Activated CD4-positive, alpha-beta T cell treated with anti-CD3 and anti-CD28 coated beads, Interleukin-2, amount 50 U/mL, for 24 hours (primary cell): ENCODE data around the gene USF1.
"Not testable (repeated sequence)": the region's sequence is repeated elsewhere in the genome, so short reads cannot be mapped to it uniquely, and the experiment has no call there.

Experiments
- DNase-seq, 2 donors: peaks; one replicate each; pipeline ENCODE4 v3.0.0-alpha.2; 2020; ENCODE audit warnings: low read depth in 1 of 2, low spot score in 1 of 2

The USF1 gene

DNA sequence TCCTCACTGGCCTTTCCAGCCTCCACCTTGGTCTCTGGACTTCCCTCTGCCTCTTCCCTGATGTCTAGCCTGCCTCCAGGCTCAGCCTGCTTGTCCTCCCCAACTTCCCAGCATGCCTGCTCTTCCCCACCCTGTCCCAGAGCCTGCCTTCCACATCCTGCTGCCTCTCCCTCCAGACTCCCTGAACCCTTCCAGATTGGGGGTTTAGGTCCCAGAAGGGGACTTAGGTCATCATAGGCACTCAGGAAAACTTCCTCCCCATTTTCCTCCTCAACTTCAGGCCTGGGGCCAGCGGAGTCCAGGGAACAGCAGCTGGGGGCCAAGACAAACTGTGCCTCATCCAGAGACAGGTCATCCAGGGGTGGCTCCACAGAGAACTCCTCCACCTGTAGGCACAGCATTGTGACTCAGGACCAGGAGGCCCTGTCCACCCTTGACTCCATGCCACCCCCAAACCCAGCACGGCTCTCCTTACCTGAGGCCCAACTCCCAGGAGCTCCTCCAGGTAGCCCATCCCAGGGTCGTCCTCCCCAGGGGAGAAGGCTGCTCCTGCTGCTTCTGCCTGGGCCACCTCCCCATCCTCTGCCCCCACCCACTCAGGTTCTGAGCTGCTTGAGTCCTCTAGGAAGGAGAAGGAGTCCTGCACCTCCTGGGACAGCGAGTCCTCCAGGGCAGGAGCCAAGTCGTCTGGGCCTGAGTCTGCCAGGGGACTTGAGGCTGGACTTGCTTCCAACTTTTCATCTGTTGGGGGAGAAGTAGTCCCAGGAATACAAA is 3.4 kb upstream of the USF1 start:
- DNase-seq, result no peak

- DNase-seq, result no peak
These were observed 2.0 kb upstream of the USF1 start for GRCh38 chr1:161047436-161048420.

DNA sequence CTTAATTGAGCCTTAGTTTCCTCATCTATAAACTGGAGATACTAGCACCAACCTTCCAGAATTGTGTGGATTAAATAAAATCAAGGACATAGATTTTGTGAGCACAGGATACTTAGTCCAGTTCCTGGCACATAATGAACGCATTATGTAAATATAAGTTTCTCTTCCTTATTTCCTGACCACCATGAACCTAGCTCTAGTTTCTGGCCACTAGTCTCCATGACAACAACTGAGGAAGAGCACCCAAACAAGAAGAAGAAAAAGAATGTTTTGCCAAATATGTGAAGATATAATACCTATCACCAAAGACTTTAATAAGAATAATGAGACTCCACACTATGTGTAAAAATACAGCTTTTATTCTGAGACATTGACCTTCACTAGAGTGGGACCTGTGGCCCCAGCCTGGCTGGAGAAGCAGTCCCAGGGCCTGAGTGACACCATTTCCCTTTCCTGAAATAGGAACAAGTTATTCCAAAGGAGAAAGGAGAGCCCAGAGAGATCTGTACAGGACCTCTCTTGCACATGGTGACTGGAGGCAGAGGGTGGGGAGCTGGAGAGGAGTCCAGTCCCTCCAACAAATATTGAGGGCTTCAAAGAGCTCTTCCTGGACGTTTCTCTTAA is 940 bp upstream of the USF1 start:
- no peak for DNase-seq

DNA sequence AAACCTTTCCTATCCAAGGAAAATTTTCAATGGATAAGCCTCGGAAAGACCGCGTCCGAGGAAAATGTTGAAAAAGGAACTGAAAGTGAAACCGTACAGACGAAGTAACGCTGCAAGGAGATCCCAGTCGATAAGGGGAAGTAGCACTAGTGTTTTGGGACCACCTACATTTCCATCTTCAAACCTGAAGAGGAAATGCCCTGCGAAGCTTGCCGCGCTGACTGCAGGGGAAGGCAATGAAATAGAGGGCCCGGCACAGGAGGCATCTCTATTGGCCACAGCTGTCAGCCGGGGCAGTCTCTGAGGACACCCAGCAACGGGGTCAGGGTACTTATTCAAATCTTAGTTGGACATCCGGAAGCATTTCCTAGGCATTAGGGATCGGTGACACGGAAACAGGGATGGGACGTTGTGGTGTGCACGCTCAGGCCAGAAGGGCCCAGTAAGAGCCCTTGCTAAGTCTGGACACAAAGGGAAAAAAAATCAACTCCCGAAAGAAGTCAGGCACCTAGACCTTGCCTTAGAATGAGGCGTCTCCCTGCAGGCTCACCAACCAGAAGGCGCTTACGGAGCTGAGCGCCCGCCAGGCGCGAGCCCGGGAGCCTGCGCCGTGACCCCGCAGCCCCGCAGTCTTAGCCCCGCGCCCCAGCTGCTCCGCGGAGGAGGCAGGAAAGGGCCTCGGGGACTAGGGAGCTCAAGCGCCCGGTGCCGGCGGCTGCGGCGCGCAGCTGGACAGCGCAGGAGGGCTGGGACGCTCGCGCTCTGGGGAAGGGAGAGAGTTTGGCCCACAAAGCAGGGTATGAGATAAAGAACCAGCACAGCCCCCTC is 655 bp downstream of the USF1 start:
- peak in 1 of 2 donors; percentile 43 for DNase-seq

DNA sequence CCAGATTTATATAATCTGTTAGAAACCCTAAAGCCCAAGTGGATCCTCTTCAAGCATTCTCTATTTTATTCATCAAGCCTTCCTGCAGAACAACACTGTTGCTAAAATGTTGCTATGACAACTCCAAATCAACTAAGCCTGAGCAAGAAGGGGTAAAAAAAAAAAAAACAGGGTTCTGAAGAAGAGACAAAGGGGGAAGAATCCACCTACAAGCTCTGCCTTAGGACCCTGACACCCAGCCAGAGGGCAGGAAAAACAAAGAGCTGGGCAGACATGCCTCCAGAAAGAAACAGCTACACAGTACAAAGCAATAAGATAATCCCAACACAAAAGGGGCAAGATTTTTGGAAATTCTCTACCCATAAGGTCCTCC is 1.3 kb downstream of the USF1 start:
- no peak for DNase-seq

DNA sequence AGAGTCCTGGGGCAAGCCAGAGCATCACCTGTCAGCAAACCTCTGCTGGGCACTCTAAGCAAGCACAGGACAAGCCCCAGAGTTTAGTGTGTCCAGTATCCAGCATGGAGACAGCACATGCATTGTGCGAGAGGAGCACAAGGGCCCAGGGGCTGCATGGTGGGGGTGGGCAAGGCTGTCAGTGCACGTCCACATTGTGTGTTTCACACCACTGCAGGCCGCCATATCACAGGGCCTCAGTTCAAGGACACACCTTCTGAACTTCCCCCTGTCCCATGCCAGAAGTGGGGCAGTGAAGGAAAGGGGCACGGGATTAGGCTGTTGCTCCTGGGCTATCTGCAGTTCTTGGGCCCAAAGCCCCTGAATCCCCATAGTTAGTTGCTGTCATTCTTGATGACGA is 6.2 kb downstream of the USF1 start:
- DNase-seq, result no peak

DNA sequence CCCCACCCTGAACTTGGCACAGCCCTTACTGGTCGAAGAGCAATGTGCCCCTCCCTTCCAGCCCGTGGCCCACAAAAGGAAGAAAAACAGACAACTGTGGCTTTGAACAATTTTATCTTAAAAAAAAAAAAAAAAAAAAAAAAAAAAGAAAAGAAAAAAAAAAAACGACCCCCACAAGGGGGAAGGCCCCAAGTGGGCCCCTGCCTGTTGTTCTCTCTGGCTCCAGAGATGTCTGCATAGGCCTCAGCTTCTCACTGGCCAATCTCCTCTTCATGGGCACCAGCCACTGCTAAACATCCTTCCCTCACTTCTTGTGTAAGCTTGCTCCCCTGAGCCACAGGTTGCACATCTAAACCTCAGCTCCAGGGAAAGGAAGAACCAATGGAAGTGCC is 6.6 kb downstream of the USF1 start:
- DNase-seq, result no peak

GRCh38 chr1:161038523-161039153 is 7.1 kb downstream of the USF1 start, which contains the start of gene TSTD1:
TSS of gene TSTD1 (minus strand) at chr1:161038964. CDS start at chr1:161038889, 75 bp downstream.
- DNase-seq, result peak; percentile 67 to 75

- no peak for DNase-seq
These were observed 7.9 kb downstream of the USF1 start for GRCh38 chr1:161037661-161038522.

DNA sequence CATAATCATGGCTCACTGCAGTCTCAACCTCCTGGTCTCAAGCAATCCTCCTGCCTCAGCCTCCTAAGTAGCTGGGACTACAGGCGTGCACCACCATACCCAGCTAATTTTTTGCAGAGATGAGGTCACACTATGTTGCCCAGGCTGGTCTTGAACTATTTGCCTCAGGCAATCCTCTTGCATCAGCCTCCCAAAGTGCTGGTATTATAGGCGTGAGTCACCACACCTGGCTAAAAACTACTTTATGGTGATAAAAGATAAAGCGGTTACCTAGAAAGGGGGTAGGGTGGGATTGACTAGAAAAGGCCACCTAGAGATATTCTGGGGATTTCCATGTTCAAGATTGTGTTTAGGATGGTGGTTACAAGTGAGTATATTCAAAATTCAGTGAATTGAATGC is 12.0 kb downstream of the USF1 start:
- DNase-seq, result no peak

DNA sequence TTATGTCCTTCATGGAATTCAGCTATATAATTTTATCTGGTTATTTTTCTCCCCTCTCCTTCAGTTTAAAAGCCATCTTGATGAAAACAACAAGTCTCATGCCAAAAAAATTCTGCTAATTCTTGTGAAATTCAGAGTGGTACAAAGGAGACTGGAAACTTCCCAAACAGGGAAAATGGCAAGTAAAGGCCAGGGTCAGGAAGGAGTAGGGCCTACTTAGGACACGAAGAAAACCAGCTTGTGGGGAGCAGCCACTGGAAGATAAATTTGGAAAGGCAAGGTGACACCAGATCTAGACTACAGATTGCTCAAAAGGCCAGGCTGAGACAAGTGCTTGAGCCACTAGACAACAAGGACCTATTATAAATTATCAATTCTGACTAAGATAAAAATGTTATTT is 13.4 kb downstream of the USF1 start:
- no peak for DNase-seq

DNA sequence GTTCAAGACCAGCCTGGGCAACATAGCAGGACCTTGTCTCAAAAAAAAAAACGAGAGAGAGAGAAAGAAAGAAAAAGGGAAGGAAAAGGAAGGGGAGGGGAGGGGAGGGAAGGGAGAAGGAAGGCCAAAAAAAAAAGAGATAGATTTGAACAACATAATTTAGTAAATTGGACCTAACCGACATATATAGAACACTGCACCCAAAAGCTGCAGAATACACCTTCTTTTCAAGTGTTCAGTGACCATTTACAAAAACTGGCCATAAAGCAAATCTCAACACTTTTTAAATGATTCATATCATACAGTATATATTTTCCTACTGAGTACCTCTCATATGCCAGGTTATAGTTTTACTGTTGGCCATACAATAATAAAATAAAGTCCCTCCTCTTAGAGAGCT is 13.9 kb downstream of the USF1 start:
- no peak for DNase-seq

DNA sequence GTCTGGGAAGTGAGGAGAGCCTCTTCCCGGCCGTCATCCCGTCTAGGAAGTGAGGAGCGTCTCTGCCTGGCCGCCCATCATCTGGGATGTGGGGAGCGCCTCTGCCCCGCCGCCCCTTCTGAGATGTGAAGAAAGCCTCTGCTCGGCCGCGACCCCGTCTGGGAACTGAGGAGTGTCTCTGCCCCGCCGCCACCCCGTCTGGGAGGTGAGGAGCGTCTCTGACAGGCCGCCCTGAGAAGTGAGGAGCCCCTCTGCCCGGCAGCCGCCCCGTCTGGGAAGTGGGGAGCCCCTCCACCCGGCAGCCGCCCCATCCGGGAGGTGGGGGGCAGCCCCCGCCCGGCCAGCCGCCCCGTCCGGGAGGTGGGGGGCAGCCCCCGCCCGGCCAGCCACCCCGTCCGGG is 16.3 kb downstream of the USF1 start:
- DNase-seq, result not testable (repeated sequence)

DNA sequence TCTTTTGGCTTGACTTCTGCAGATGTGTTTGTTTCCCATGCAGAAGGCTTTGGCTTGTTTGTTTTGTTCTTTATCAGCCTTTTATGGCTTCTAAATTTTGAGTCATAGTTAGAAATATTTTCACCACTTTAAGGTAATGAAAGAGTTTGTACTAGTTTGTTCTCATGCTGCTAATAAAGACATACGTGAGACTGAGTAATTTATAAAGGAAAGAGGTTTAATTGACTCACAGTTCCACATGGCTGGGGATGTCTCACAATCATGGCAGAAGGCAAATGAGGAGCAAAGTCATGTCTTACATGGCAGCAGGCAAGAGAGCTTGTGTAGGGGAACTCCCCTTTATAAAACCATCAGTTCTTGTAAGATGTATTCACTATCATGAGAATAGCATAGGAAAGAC is 18.8 kb downstream of the USF1 start:
- not testable (repeated sequence) for DNase-seq

DNA sequence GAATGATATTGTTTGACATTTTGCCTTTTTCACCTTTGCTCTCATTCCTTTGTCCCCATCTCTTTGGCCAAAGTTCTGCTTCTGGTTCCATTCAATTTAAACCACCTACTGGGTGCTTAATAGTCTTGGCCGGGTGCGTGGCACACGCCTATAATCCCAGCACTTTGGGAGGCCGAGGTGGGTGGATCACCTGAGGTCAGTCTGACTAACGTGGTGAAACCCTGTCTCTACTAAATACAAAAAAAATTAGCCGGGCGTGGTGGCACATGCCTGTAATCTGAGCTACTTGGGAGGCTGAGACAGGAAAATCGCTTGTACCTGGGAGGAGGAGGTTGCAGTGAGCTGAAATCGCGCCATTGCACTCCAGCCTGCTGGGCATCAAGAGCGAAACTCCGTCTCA is 23.3 kb downstream of the USF1 start:
- DNase-seq, result not testable (repeated sequence)

DNA sequence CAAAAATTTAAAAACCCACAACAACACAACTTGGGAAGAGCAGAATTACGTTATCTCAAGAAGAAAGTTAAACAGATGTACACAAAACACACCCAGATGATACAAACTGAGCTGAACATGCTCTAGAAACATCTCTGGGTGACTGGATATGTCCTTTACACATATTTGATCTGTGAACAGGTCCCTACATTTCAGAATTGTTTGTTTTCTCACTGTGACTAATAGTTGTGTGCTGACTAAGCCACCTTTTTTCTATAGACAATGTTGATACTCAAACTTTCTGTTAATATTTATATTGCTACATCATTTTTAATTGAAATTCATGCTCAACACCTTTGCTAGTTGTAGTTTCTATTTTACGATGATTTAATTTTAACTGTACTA is 23.8 kb downstream of the USF1 start:
- DNase-seq, result no peak

DNA sequence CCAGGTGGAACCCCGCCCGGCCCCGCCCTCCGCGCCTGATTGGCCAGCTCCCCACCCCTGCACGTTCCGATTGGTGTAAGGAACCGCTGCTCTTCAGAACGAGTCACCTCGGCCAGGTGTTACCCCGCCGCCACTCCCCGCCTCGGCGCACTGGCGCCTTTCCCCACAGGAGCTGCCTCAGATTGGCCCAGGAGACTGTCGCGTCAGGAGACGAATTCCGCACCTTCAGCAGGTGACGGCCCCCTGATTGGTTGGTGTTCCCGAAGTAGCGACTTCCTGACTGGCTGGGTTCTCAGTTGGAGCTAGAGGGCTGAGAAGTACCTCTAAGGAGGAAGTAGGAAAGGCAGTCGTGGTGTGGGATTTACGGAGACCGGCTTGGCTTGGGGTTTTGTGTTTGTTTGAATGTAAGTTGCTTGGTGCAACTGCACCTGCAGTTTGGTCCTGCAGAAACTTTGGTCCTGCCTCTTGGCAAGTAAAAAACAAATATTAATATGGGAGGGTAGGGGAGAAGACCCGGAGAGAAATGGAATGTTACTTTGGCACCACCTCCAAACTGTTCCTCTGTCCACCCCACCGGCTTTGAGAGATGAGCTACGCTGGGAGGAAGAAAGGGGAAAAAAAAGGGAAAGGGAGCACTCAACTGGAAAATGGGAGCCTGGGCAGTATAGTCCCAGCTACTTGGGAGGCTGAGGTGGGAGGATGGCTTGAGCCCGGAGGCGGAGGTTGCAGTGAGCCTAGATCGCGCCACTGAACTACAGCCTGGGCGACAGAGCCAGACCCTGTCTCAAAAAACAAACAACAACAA is 24.4 kb downstream of the USF1 start:
- DNase-seq, result peak; percentile 65 to 68

DNA sequence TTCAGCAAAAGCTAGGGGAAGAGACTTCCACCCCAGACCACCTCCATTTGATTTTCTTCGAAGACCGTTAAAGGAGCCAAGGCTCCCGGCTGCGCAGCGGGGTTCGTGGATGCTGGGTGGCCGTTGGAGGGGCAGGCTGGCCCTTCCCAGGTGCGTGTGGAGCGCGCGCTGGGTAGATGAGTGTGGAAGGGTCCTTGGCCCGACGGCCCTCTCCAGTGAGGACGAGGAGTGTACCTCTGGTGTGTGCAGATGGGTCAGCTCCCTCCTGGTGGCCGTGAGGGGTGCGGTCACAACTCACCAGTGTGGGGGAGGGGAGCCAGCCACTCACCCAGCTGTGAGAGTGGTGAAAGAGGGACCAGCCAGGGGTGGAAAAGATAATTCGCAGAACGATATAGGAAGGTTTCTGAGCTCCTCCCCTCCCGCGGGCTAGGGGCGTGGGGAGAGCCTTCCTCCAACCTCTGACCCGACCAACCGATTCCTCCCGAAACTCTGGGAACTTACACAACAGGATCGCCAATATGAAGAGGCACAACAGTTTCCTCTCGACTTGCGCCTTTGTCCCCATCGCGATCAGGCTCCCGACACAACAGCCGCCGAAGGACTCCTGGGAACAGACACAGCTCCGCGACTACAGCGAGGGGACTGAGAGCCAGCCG is 25.1 kb downstream of the USF1 start, which contains the start of gene F11R:
Gene F11R, minus strand, starts transcription at position 644 of the 656 bp plus-strand sequence. Its CDS starts 79 bp downstream, at position 565.
- no peak for DNase-seq
